GM12873 (cell line): Measurements from ENCODE around the gene LDLRAD4.

Experiments used
- TF ChIP-seq, protein P1 (sequence below): IDR thresholded peaks from 2 replicates; pipeline ENCODE4 v1.5.1; 2012; ENCODE audit warnings: low read depth, mild to moderate bottlenecking, moderate library complexity, low read length, control low read depth; ENCODE audit not compliant: insufficient read depth; ENCODE audit errors: missing control alignments

LDLRAD4 gene

GRCh38 chr18:13485182-13485581, 266.6 kb downstream of the LDLRAD4 start:
- TF ChIP-seq, protein P1, sequence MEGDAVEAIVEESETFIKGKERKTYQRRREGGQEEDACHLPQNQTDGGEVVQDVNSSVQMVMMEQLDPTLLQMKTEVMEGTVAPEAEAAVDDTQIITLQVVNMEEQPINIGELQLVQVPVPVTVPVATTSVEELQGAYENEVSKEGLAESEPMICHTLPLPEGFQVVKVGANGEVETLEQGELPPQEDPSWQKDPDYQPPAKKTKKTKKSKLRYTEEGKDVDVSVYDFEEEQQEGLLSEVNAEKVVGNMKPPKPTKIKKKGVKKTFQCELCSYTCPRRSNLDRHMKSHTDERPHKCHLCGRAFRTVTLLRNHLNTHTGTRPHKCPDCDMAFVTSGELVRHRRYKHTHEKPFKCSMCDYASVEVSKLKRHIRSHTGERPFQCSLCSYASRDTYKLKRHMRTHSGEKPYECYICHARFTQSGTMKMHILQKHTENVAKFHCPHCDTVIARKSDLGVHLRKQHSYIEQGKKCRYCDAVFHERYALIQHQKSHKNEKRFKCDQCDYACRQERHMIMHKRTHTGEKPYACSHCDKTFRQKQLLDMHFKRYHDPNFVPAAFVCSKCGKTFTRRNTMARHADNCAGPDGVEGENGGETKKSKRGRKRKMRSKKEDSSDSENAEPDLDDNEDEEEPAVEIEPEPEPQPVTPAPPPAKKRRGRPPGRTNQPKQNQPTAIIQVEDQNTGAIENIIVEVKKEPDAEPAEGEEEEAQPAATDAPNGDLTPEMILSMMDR = no peak

GRCh38 chr18:13485604-13486003, 267.0 kb downstream of the LDLRAD4 start:
- TF ChIP-seq, protein P1 = no peak

GRCh38 chr18:13486284-13486683, 267.7 kb downstream of the LDLRAD4 start:
- TF ChIP-seq, protein P1 = no peak

GRCh38 chr18:13486686-13487085, 268.1 kb downstream of the LDLRAD4 start:
- TF ChIP-seq, protein P1 = no peak

DNA sequence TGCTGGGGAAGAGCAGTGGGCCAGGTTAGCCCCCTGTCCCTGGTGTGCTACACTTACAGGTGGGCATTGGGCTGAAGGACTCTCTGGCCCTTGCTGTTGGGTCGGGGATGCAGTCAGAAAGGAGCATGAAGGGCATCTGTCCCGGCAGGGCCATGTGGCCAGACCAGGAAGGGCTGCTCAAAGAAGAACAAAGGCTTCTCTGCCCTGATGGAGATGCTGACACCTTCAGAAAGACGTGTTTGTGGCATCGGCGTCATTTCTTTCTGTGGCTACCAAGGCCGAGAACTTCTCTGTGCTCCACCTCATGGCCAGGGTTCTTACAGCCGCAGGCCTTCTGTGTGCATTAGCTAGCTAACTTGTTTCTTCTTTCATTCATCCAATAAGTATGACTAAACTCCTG, 268.7 kb downstream of the LDLRAD4 start:
- TF ChIP-seq, protein P1 = no peak

GRCh38 chr18:13488281-13488929, 269.8 kb downstream of the LDLRAD4 start:
- TF ChIP-seq, protein P1 = no peak

GRCh38 chr18:13491138-13491537, 272.6 kb downstream of the LDLRAD4 start:
- TF ChIP-seq, protein P1 = no peak

DNA sequence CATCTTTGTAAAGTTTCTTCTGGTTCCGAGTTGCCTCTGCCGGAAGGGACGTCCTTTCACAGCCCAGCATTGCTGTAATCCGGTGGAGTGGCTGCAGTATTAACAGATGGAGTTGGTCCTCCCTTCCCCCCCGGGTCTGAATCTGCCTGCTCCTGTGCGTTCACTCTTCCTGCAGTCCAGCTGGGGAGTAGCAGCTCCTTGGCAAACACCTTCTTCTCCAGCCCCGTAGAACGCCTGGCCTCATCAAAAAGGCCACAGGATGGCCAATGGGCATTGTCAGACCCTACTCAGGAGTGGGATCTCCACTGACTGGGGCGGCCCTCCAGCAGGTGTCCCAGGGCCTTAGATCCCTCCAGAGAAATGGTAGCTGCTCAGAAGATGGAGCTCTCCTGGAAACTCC, 273.8 kb downstream of the LDLRAD4 start:
- TF ChIP-seq, protein P1 = no peak
